Measurements from ENCODE around the gene KDF1. TPM values are rescaled to one million over a fixed set of nuclear protein-coding genes. Genes with fewer than 3 reads are reported as not detected.

The KDF1 gene
- total and polyA plus RNA-seq, 2 donors (not counting 3 experiments of a cell fraction or from before 2014, with no cell fraction given), result not detected

DNA sequence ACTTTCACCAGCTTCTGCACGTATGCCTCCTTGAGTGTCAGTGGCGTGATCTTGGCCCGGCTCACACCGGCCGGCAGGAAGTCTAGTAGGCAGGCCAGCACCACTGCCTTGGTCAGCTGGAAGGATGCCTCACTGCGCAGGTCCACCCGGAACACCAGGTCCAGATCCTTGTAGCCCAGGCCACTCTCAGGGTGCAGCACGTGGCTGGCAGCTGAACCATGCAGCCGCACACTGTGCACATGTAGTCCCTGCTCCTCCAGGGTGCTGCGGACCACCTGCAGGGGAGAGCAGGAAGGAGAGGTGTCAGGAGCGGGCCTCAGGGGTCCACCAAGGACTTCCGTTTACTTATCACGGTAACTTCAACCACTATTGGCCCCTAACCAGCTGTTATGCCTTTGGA is 46.4 kb upstream of the KDF1 start:
- dilution Hi-C loops (cut with MboI; ENCODE audit: extremely low pct_ligation_motif_present, low sequenced_read_pairs) (no loop called here), intact Hi-C loops (cut with micrococcal nuclease) (no loop called here)
- no peak for TF ChIP-seq GATA2 (IDR thresholded peaks at IDR 0.05; ENCODE audit: insufficient read depth, insufficient read length, low read depth, low read length)
- no peak for TF ChIP-seq EZH2 (IDR thresholded peaks at IDR 0.05; ENCODE audit: borderline replicate concordance, low read depth, low read length, severe bottlenecking)
- TF ChIP-seq POLR2AphosphoS5 (IDR thresholded peaks at IDR 0.05; ENCODE audit: insufficient read depth, low read depth, low read length), result no peak
- Histone ChIP-seq H3K4me3 (replicated peaks in 1 of 3; ENCODE audit: insufficient read depth in 1 of 3, low read depth in 1 of 3, low read length in 3 of 3) (no peak overlapping the region), H3K36me3 (ENCODE audit: control insufficient read depth in 2 of 2, extremely low read depth in 1 of 2, insufficient read depth in 2 of 2, low read length in 2 of 2) (no peaks in the 10 kb centered on the region), H2AFZ (ENCODE audit: low read depth, low read length) (no peak overlapping the region), H3K4me2 (ENCODE audit: insufficient read depth, low read length) (no peak overlapping the region), H3K9me3 (replicated peaks; ENCODE audit: control insufficient read depth, insufficient read depth, low read length) (no peaks in the 10 kb centered on the region), H3K79me2 (ENCODE audit: control insufficient read depth, insufficient read depth, low read length) (no peaks in the 10 kb centered on the region), H3K27me3 (ENCODE audit: control insufficient read depth in 2 of 2, insufficient read depth in 2 of 2, low read length in 2 of 2) (no peaks in the 10 kb centered on the region), H3K4me1 (ENCODE audit: control insufficient read depth, extremely low read depth, insufficient read depth, low read length) (peaks cover 8% of the 10 kb centered on the region), H3K9me1 (replicated peaks; ENCODE audit: control insufficient read depth, extremely low read depth, insufficient read depth, low read length) (no peaks in the 10 kb centered on the region), H3K9ac (replicated peaks; ENCODE audit: extremely low read depth, insufficient read depth, low read length) (no peak overlapping the region), H3K27ac (ENCODE audit: insufficient read depth, low read depth, low read length) (no peak overlapping the region), H4K20me1 (replicated peaks; ENCODE audit: control insufficient read depth, extremely low read depth, insufficient read depth, low read length) (no peaks in the 10 kb centered on the region)
- DNase-seq (ENCODE audit: low read depth, low spot score) (no peak), FAIRE-seq (no peak)
- no TSS peak for BruUV-seq (replicated peaks)
- CTCF ChIA-PET, result interaction anchor here (1.7 kb wide), 1 partner anchor 9 kb away, joined by 13 read pairs; no protein-coding TSS in a partner anchor
- POLR2A ChIA-PET, result no interaction called here

GRCh38 chr1:27005648-27006496 is 45.6 kb upstream of the KDF1 start:
- no peak for FAIRE-seq
- H2AFZ ChIP-seq (ENCODE audit: low read depth, low read length), result no peak overlapping the region
- intact Hi-C loops (cut with micrococcal nuclease), result no loop called here
- DNase-seq (ENCODE audit: low read depth, low spot score), result no peak
- no peak overlapping the region for H3K4me2 ChIP-seq (ENCODE audit: insufficient read depth, low read length)
- POLR2A ChIA-PET, result no interaction called here
- no peaks in the 10 kb centered on the region for H4K20me1 ChIP-seq (replicated peaks; ENCODE audit: control insufficient read depth, extremely low read depth, insufficient read depth, low read length)
- no peak overlapping the region for H3K9ac ChIP-seq (replicated peaks; ENCODE audit: extremely low read depth, insufficient read depth, low read length)
- no peaks in the 10 kb centered on the region for H3K79me2 ChIP-seq (ENCODE audit: control insufficient read depth, insufficient read depth, low read length)
- no peaks in the 10 kb centered on the region for H3K36me3 ChIP-seq (ENCODE audit: control insufficient read depth in 2 of 2, extremely low read depth in 1 of 2, insufficient read depth in 2 of 2, low read length in 2 of 2)
- dilution Hi-C loops (cut with MboI; ENCODE audit: extremely low pct_ligation_motif_present, low sequenced_read_pairs), result no loop called here
- H3K27ac ChIP-seq (ENCODE audit: insufficient read depth, low read depth, low read length), result no peak overlapping the region
- H3K9me3 ChIP-seq (replicated peaks; ENCODE audit: control insufficient read depth, insufficient read depth, low read length), result no peaks in the 10 kb centered on the region
- H3K27me3 ChIP-seq (ENCODE audit: control insufficient read depth in 2 of 2, insufficient read depth in 2 of 2, low read length in 2 of 2), result no peaks in the 10 kb centered on the region
- BruUV-seq (replicated peaks), result no TSS peak
- H3K4me1 ChIP-seq (ENCODE audit: control insufficient read depth, extremely low read depth, insufficient read depth, low read length), result peaks cover 4% of the 10 kb centered on the region
- CTCF ChIA-PET, result interaction anchor here (1.2 to 1.7 kb wide), 2 partner anchors 8 to 9 kb away, joined by 3 to 13 read pairs; no protein-coding TSS in a partner anchor
- no peak for TF ChIP-seq POLR2AphosphoS5 (IDR thresholded peaks at IDR 0.05; ENCODE audit: insufficient read depth, low read depth, low read length)
- TF ChIP-seq GATA2 (IDR thresholded peaks at IDR 0.05; ENCODE audit: insufficient read depth, insufficient read length, low read depth, low read length), result no peak
- TF ChIP-seq EZH2 (IDR thresholded peaks at IDR 0.05; ENCODE audit: borderline replicate concordance, low read depth, low read length, severe bottlenecking), result no peak
- TF ChIP-seq MAX (IDR thresholded peaks at IDR 0.05; ENCODE audit: insufficient read depth, insufficient read length), result no peak
- no peak for TF ChIP-seq JUN (IDR thresholded peaks at IDR 0.05; ENCODE audit: borderline replicate concordance, insufficient read depth, insufficient read length, low read depth)
- TF ChIP-seq POLR2A (IDR thresholded peaks at IDR 0.05; ENCODE audit: low read depth, low read length), result no peak
- no peak for TF ChIP-seq MYC (IDR thresholded peaks at IDR 0.05; ENCODE audit: low read depth, low read length)
- TF ChIP-seq CTCF (IDR thresholded peaks at IDR 0.05; ENCODE audit: extremely low read depth in 1 of 2, insufficient read depth in 1 of 2, low read depth in 1 of 2, low read length in 2 of 2), result no peak
- no peak for TF ChIP-seq FOS (IDR thresholded peaks at IDR 0.05; ENCODE audit: borderline replicate concordance, insufficient read depth, low read length)
- no peaks in the 10 kb centered on the region for H3K9me1 ChIP-seq (replicated peaks; ENCODE audit: control insufficient read depth, extremely low read depth, insufficient read depth, low read length)
- H3K4me3 ChIP-seq (replicated peaks in 1 of 3; ENCODE audit: insufficient read depth in 1 of 3, low read depth in 1 of 3, low read length in 3 of 3), result no peak overlapping the region

All from endothelial cell of umbilical vein (primary cell).